HG03558 (cell line): ENCODE measurements around the gene TMPRSS12.
"Not testable (repeated sequence)": the region's sequence is repeated elsewhere in the genome, so short reads cannot be mapped to it uniquely, and the experiment has no call there.

ENCODE experiments used
- ATAC-seq: cut with Tn5 transposase; IDR thresholded peaks from one replicate; pipeline ENCODE4 v1.9.1; 2021; ENCODE audit warnings: moderate number of reproducible peaks; ENCODE audit not compliant: unreplicated experiment; ENCODE audit errors: extremely low read depth

The TMPRSS12 gene

GRCh38 chr12:50842637-50843493 is at the start of gene TMPRSS12:
TSS of gene TMPRSS12 (plus strand) at chr12:50842926. CDS start at chr12:50842965, 39 bp downstream.
- ATAC-seq: no peak

GRCh38 chr12:50799908-50800307 is 42.8 kb upstream of the TMPRSS12 start:
- no peak for ATAC-seq

GRCh38 chr12:50803230-50803875 is 39.4 kb upstream of the TMPRSS12 start:
- no peak for ATAC-seq

GRCh38 chr12:50806176-50806575 is 36.5 kb upstream of the TMPRSS12 start:
- ATAC-seq: no peak

GRCh38 chr12:50809131-50809530 is 33.6 kb upstream of the TMPRSS12 start:
- ATAC-seq: not testable (repeated sequence)

- ATAC-seq: not testable (repeated sequence)
These were observed 27.8 kb upstream of the TMPRSS12 start for GRCh38 chr12:50814921-50815320.

- ATAC-seq: no peak
These were observed 22.5 kb upstream of the TMPRSS12 start for GRCh38 chr12:50820177-50820576.

GRCh38 chr12:50822082-50822481 is 20.6 kb upstream of the TMPRSS12 start:
- ATAC-seq: no peak

GRCh38 chr12:50823724-50824123 is 19.0 kb upstream of the TMPRSS12 start:
- not testable (repeated sequence) for ATAC-seq

GRCh38 chr12:50824914-50825313 is 17.8 kb upstream of the TMPRSS12 start:
- no peak for ATAC-seq

- no peak for ATAC-seq
These were observed 17.3 kb upstream of the TMPRSS12 start for GRCh38 chr12:50825372-50825838.

- no peak for ATAC-seq
These were observed 14.6 kb upstream of the TMPRSS12 start for GRCh38 chr12:50828121-50828520.

GRCh38 chr12:50828886-50829285 is 13.8 kb upstream of the TMPRSS12 start:
- no peak for ATAC-seq

- ATAC-seq: not testable (repeated sequence)
These were observed 8.9 kb upstream of the TMPRSS12 start for GRCh38 chr12:50833801-50834200.

- no peak for ATAC-seq
These were observed 3.7 kb upstream of the TMPRSS12 start for GRCh38 chr12:50839042-50839441.

GRCh38 chr12:50840809-50841487 is 1.8 kb upstream of the TMPRSS12 start:
- ATAC-seq: no peak

- ATAC-seq: no peak
These were observed 802 bp upstream of the TMPRSS12 start for GRCh38 chr12:50841716-50842531.

GRCh38 chr12:50845021-50845647 is 2.4 kb downstream of the TMPRSS12 start:
- ATAC-seq: no peak

GRCh38 chr12:50848963-50849362 is 6.2 kb downstream of the TMPRSS12 start:
- no peak for ATAC-seq

GRCh38 chr12:50855218-50855617 is 12.5 kb downstream of the TMPRSS12 start:
- not testable (repeated sequence) for ATAC-seq
